ENCODE measurements around the gene CLASP1. TPM values are rescaled to one million over a fixed set of nuclear protein-coding genes. Genes with fewer than 3 reads are reported as not detected.

The CLASP1 gene
- total and polyA plus RNA-seq, 12 donors, result 10.1 to 90.6 (median 71.7) TPM

- Histone ChIP-seq H3K27me3 (no peaks in the 10 kb centered on the region), H3K9me3 (peaks cover 0 to 1% (median 0%) of the 10 kb centered on the region in 11 donors), H3K4me3 (no peak overlapping the region), H3K27ac (peak overlapping the region in 7 of 10 donors; percentile 5 to 74 (median 57)), H3K4me1 (peaks cover 0 to 33% (median 17%) of the 10 kb centered on the region in 9 donors), H3K36me3 (peaks cover 0 to 4% (median 0%) of the 10 kb centered on the region in 9 donors)
- ATAC-seq (peak in 5 of 8 donors; percentile 60 to 70 (median 65)), DNase-seq (no peak)
- intact Hi-C loops (cut with DNase I), result no loop called here
- no peak for TF ChIP-seq CTCF (IDR thresholded peaks at IDR 0.05)
- WGBS, 2 donors, result 63% methylated on average over 3 of the region's 3 CpGs
Observed at GRCh38 chr2:121665504-121665903, 16.2 kb upstream of the CLASP1 start.

GRCh38 chr2:121664713-121665112, 15.5 kb upstream of the CLASP1 start:
- 68 to 72% methylated on average over 4 of the region's 4 CpGs for WGBS, 2 donors
- H3K27me3 ChIP-seq, result no peaks in the 10 kb centered on the region
- H3K4me3 ChIP-seq, result no peak overlapping the region
- no peak for DNase-seq
- H3K36me3 ChIP-seq, result peaks cover 0 to 7% (median 0%) of the 10 kb centered on the region in 9 donors
- intact Hi-C loops (cut with DNase I), result loop anchor here in 1 of 10 donors (5.0 kb wide), 1 partner anchor 53 kb away; no protein-coding TSS in a partner anchor
- ATAC-seq, result peak in 7 of 8 donors; percentile 45 to 75 (median 65)
- no peaks in the 10 kb centered on the region for H3K9me3 ChIP-seq
- H3K4me1 ChIP-seq, result peaks cover 0 to 33% (median 17%) of the 10 kb centered on the region in 9 donors
- H3K27ac ChIP-seq, result peak overlapping the region in 6 of 10 donors; percentile 29 to 74 (median 60)
- TF ChIP-seq CTCF (IDR thresholded peaks at IDR 0.05), result no peak

GRCh38 chr2:121664086-121664485, 14.8 kb upstream of the CLASP1 start:
- H3K4me3 ChIP-seq, result no peak overlapping the region
- no peaks in the 10 kb centered on the region for H3K9me3 ChIP-seq
- intact Hi-C loops (cut with DNase I), result loop anchor here in 1 of 10 donors (5.0 kb wide), 1 partner anchor 53 kb away; no protein-coding TSS in a partner anchor
- peaks cover 0 to 33% (median 17%) of the 10 kb centered on the region in 9 donors for H3K4me1 ChIP-seq
- no peaks in the 10 kb centered on the region for H3K27me3 ChIP-seq
- H3K36me3 ChIP-seq, result peaks cover 0 to 14% (median 0%) of the 10 kb centered on the region in 9 donors
- no peak for DNase-seq
- TF ChIP-seq CTCF (IDR thresholded peaks at IDR 0.05), result no peak
- no peak for ATAC-seq
- H3K27ac ChIP-seq, result peak overlapping the region in 3 of 10 donors; percentile 5 to 64 (median 49)
- 92 to 93% methylated on average over 4 of the region's 4 CpGs for WGBS, 2 donors

GRCh38 chr2:121663434-121663833, 14.2 kb upstream of the CLASP1 start:
- H3K27ac ChIP-seq, result peak overlapping the region in 4 of 10 donors; percentile 3 to 49 (median 13)
- intact Hi-C loops (cut with DNase I), result loop anchor here in 1 of 10 donors (5.0 kb wide), 1 partner anchor 54 kb away; no protein-coding TSS in a partner anchor
- H3K4me1 ChIP-seq, result peaks cover 0 to 33% (median 17%) of the 10 kb centered on the region in 9 donors
- ATAC-seq (peak in 3 of 8 donors; percentile 47 to 70 (median 53)), DNase-seq (no peak)
- H3K27me3 ChIP-seq, result no peaks in the 10 kb centered on the region
- WGBS, 2 donors, result 48% methylated on average over 3 of the region's 3 CpGs
- no peak for TF ChIP-seq CTCF (IDR thresholded peaks at IDR 0.05)
- no peak overlapping the region for H3K4me3 ChIP-seq
- no peaks in the 10 kb centered on the region for H3K9me3 ChIP-seq
- peaks cover 0 to 19% (median 0%) of the 10 kb centered on the region in 9 donors for H3K36me3 ChIP-seq
